ENCODE data around the gene SPATA1.
A peak's percentile ranks its signal among the peaks of the same experiment; 100 is the strongest.

Gene SPATA1

DNA sequence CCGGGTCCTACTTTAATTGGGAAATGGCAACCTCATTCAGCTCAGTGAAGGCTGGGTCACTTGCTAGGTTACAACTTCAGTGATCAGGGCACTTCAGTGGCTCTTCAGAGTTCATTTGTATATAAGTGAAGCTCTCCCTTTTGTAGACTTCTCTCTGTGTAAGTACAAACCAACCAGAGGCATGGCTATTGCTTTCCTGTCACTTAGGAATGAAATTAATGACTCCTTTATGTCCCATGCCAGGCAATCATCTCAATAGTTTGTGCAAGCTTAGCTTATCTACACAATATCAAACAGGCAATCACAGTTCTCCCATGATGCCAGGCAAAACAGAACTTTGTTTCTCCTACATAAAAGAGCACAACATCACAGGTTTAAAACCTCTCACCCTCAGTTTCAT is 90.8 kb downstream of the SPATA1 start:
- DNase-seq, result no peak

DNA sequence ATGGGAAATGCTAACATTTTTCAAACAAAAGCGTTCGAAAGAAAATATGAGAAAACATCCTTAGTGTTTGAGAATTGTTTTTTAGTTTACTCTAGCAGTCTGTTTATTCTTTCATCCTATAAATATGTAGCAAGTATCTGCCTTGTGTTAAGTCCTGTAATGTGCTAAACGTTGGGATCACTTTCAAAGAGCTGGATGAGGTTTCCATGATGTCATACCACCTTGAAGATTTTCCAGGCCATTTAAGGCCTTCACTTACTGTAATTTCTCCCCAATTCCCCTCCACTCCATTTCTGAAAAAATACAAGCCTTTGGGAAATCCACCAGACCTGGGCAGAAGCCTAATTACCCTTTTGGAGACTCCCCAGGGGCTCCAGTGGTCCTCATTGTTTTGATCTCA is 92.2 kb downstream of the SPATA1 start:
- no peak for DNase-seq

DNA sequence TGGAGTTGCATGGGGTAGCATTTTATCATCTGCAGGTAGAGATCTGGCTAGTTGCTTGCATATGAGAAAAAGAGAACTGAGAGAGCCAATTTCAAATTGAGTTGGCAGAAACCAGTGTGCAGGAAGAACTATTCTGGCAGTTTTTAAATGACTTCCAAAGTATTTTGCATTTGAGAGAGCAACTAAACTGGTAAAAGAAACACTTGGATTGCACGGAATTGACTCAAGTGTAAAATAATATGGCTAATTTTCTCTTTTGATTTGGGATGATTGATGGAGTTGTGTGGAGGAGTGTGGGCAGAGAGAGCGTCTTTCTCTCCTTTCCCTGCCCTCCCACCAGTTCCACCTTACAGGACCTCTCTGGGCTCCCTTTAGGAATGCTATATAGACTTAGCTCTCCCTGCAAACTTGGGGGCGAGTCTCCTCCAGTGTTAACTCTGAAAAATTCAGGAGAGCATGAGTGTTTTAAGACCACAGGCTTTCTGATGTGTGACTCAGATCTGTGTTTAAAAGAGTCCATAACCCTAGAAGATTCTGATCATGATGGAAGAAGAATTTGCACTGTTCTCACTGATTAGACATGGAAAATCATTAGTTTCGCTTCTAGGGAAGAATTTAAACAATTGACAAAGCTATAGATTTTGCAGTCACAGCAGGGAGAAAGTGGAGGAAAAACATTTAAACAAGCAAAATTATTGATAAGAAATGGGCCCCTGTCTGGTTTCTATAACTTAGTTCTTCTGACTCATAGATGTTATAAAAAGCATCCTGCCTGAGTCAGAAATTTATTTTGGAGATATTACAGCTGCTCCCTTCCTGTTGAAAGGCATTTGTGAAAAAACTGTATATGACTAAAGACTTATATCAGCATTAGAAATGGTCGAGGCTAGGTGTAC is 92.9 kb downstream of the SPATA1 start:
- DNase-seq, result peak in 1 of 2 donors; percentile 30

DNA sequence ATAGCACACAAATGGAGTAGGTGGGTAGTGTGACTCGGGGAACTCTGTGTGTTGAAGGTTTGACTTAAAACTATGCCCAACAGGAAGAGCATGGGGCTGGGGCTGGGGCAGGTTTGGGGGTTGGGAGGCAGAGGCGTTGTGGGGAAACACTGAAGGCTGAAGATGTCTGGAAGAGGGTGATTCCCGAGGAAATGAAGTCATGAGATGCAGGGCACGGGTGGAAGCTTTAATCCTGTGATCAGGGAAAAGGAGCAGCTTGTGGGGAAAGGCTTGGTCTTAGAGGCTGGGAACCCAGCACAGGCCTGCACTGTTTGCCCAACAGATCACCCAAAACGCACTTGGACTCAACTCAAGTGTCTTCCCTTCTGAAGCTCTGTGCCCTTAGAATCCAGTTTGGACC is 94.6 kb downstream of the SPATA1 start:
- DNase-seq, result no peak

DNA sequence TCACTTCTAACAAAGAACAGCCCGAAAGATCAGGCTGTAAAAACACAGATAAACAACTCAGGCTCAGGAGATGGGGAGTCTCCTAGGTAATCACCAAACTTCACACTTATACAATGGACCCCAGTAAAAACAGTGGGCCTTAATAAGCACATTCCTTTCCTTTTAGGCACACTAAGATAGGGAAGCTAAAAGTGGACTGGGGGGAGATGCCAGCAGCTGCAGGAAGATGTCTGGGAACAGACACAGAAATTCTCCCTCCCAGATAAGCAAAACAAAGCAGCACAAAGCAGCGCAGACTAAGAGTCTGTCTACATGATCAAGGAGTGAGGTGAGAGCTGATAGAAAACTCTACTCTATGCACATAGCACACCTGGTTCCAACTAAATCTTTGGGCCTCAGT is 97.0 kb downstream of the SPATA1 start:
- DNase-seq, result no peak

DNA sequence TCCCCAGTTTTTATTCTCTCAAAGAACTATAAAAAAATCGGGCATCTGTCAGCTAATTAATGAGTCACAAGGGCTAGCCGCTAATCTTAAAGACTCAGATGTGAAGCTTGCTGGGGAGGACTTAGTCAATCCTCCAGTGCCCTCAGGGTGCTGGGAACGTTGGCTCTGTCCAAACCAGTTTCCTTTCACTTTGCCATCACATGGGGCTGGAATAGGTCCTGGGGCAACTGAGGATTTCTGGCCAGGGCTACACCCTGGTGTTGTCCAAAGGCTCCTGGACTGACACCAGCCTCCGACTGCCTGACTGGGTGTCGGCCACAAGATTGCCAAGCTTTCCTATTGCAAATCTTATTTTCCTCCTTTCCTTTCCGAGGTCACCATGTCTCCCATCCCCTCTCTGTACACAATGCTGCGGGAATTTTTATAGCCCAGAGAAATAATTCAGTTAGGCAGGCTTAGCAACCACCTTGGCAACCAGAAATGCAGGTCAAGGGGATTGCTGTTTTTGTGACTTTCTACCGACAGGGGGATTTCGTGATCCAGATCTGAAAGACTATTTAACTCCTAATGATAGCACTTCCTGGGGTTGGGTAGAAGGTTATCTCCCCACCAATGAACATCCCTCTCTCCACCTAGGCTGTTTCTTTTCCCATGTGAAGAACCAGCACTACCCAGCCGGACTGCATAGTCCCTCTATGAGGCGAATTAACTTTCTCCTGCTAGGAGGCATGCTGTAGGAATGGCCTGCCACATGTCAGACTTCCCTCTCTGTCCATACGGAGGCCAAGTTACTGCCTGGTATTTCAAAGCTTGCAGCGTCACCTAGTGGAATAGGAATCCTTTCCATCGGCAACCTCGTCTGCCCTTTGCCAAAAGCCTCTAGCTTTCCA is 98.0 kb downstream of the SPATA1 start:
- peak in 1 of 2 donors; percentile 16 for DNase-seq

DNA sequence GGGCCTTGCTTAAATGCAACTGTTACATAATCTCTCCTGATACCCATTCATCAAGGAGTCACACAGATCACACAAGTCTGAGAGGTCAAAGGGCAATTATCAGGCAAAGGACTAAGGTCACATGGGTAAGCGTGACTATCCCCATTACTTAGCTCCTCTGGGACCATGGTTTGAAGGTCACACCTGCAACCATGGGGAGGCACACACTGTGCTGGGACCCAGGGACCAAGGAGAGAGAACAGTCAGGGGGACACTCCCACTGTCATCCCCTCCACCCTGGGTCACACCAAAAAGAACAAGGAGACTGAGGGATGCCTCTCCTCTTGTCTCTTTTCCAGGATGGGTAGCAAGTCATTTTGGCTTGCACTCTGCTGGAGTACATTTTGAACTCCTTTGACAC is 99.0 kb downstream of the SPATA1 start:
- no peak for DNase-seq

DNA sequence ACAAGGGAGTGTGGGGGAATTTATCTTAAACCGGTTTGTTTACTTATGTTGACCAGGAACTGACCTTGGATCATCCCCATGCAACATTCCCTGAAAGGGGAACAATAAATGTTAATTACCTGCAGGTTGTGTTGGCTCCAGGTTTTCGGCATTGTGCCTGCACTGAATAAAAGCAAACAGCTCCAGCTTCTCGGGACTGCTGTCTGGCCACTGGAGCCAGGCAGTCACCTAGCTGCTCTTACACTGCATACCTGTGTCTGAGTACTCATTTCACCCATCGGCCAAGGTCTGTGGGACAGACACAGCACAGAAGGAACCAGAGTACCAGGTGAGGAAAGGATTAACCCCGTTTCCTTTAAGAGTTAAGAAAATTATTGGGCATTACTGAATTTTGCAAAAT is 100.8 kb downstream of the SPATA1 start:
- DNase-seq, result no peak

DNA sequence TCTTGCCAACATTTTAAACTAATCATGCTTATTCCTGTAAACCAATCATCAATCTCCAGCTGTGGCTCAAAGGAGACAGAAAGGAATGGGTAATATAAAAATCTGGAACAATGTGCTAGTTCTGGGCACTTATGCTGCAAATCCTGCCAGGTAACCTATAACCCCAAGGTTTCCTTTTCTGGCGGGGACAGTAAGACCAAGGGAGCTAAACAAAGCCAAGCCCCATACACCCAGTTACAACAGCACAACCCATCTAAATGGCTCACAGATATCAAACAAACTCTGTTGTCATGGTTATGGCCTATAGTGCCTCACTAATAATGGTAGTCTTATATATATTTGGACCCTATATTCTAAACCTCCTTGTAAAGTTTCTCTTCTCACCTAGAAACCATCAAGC is 104.9 kb downstream of the SPATA1 start:
- DNase-seq, result no peak

DNA sequence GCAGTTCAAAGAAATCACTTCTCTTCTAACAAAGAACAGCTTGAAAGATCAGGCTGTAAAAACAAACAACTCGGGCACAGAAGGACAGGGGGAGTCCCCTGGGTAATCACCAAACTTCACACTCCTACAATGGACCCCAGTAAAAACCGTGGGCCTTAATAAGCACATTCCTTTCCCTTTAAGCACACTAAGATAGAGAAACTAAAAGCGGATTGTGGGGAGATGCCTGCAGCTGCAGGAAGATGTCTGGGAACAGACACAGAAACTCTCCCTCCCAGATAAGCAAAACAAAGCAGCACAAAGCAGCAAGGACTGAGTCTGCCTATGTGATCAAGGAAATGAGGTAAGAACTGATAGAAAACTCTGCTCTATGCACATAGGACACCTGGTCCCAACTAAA is 105.6 kb downstream of the SPATA1 start:
- no peak for DNase-seq

DNA sequence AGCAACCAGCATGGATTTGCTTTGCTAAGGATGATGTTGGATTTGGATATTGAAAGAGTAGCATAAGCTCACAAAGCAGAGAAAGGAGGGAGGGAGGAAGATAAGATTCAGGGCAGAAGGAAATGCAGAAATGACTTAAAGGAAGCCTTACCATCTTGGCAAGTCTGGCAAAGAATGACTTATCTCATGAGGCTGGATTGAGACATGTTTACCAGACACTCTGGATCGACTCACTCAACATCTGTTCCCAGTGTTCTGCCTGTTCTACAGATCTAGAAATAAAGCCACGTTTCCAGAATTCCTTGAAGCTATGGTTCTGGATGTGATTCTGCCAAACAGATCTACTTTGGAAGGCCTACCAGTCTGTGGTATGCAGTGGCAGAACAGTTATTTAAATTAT is 106.8 kb downstream of the SPATA1 start:
- no peak for DNase-seq

DNA sequence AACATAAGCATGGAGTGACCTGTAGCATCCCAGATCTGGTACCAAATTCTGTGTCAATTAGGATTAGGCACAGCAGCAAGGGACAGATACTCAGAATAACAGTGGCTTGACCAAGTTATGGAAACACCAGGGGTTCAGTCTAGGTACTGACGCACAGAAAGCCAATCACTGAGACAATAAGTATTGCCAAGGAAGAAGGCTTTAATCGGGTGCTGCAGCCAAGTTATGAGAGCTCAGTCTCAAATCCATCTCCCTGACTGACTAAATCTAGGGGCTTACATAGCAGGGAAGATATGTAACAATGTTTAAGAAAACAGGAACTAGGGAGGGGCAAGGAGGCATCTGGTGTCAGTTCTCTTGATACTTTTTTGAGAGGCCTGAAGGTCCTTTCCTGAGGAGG is 107.7 kb downstream of the SPATA1 start:
- no peak for DNase-seq

DNA sequence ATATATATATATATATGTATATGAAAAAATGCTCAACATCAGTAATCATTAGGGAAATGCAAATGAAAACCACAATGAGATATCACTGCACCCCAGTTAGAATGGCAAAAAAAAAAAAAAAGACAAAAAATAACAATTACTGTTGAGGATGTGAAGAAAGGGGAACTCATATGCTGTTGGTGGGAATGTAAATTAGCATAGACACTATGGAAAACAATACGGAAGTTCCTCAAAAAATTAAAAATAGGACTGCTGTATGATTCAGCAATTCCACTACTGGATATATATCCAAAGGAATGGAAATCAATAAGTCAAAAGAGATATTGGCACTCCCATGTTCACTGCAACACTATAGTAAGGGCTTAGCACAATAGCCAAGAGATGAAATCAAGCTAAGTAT is 109.6 kb downstream of the SPATA1 start:
- DNase-seq, result no peak
